A549 (cell line): ENCODE measurements around the gene DUSP28.

ENCODE experiments used
- CBX2 ChIP-seq: fragments of 200-600 bp; sonication (generic); IDR thresholded peaks from 2 replicates; pipeline ENCODE4 v1.6.1; 2016; ENCODE audit warnings: low read depth, mild to moderate bottlenecking, borderline replicate concordance
- CEBPB ChIP-seq, 2 experiments: fragments of >200 bp in 1 of 2; sonication (Bioruptor Twin) in 1 of 2; formaldehyde crosslinking in 1 of 2; IDR thresholded peaks; 2 replicates each; pipeline ENCODE4 v1.6.1; 2012 to 2016
- CTCF ChIP-seq: fragments of >200 bp; sonication (Bioruptor Twin); formaldehyde crosslinking; IDR thresholded peaks from 3 replicates; pipeline ENCODE4 v1.5.1; 2016
- GATA3 ChIP-seq: IDR thresholded peaks from 2 replicates; pipeline ENCODE4 v1.6.1; 2012; ENCODE audit warnings: borderline replicate concordance
- JUN ChIP-seq, 2 experiments: fragments of >200 bp; sonication (Bioruptor Twin); formaldehyde crosslinking; IDR thresholded peaks; 2 replicates in 1 of 2; 3 replicates in 1 of 2; pipeline ENCODE4 v1.6.1; 2016 to 2017
- MYC ChIP-seq: IDR thresholded peaks from 2 replicates; pipeline ENCODE4 v1.6.1; 2012; ENCODE audit warnings: mild to moderate bottlenecking, inconsistent platforms, low read length, improper control_type of control experiment, borderline replicate concordance
- PHF8 ChIP-seq: fragments of 200-600 bp; sonication (generic); IDR thresholded peaks from 2 replicates; pipeline ENCODE4 v1.6.1; 2016; ENCODE audit warnings: low read depth, mild to moderate bottlenecking, antibody characterized with exemption, moderate library complexity, borderline replicate concordance
- POLR2A ChIP-seq: IDR thresholded peaks from 2 replicates; pipeline ENCODE4 v1.6.1; 2012; ENCODE audit warnings: mild to moderate bottlenecking, low read length
- SMC3 ChIP-seq: fragments of >200 bp; sonication (Bioruptor Twin); formaldehyde crosslinking; IDR thresholded peaks from 3 replicates; pipeline ENCODE4 v1.6.1; 2018; ENCODE audit warnings: inconsistent platforms
- ZFP36 ChIP-seq: fragments of 450-650 bp; IDR thresholded peaks from 2 replicates; pipeline ENCODE4 v1.6.1; 2014; ENCODE audit warnings: borderline replicate concordance; ENCODE audit not compliant: partially characterized antibody
- TF ChIP-seq, protein P1 (sequence below): IDR thresholded peaks from 2 replicates; pipeline ENCODE4 v1.6.1; 2012
- TF ChIP-seq, protein P2 (sequence below): fragments of 250-450 bp; sonication (Bioruptor Pico); IDR thresholded peaks from 2 replicates; pipeline ENCODE4 v1.5.0; 2020; ENCODE audit warnings: low read depth, mild to moderate bottlenecking, moderate library complexity

- TF ChIP-seq CEBPB (IDR thresholded peaks at IDR 0.05) = no peak
- no peak for TF ChIP-seq CTCF
- no peak for TF ChIP-seq GATA3
- TF ChIP-seq, protein P1, sequence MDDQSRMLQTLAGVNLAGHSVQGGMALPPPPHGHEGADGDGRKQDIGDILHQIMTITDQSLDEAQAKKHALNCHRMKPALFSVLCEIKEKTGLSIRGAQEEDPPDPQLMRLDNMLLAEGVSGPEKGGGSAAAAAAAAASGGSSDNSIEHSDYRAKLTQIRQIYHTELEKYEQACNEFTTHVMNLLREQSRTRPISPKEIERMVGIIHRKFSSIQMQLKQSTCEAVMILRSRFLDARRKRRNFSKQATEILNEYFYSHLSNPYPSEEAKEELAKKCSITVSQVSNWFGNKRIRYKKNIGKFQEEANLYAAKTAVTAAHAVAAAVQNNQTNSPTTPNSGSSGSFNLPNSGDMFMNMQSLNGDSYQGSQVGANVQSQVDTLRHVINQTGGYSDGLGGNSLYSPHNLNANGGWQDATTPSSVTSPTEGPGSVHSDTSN = no peak
- no peak for TF ChIP-seq MYC
- TF ChIP-seq SMC3 = no peak
- no peak for TF ChIP-seq ZFP36
- TF ChIP-seq, protein P2, sequence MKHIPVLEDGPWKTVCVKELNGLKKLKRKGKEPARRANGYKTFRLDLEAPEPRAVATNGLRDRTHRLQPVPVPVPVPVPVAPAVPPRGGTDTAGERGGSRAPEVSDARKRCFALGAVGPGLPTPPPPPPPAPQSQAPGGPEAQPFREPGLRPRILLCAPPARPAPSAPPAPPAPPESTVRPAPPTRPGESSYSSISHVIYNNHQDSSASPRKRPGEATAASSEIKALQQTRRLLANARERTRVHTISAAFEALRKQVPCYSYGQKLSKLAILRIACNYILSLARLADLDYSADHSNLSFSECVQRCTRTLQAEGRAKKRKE = no peak
- no peak for TF ChIP-seq PHF8
- TF ChIP-seq JUN (IDR thresholded peaks at IDR 0.05) = no peak
- no peak for TF ChIP-seq CBX2
- no peak for TF ChIP-seq POLR2A
Observed at GRCh38 chr2:240575101-240575965, 15.2 kb downstream of the DUSP28 start.
